Gastrocnemius medialis (tissue), 4 donors: Measurements from ENCODE around the gene LSG1. TPM values are rescaled to one million over a fixed set of nuclear protein-coding genes. Genes with fewer than 3 reads are reported as not detected.

Experiments used
- ATAC-seq, 2 donors: fragments of 150-250 bp; one replicate each; pipeline ENCODE4 v1.9.1; 2016
- DNase-seq, 2 donors: peaks; one replicate each; pipeline ENCODE4 v3.0.0-alpha.2; 2019
- H3K27ac ChIP-seq, 4 donors: fragments of 200-600 bp; sonication (generic); 1 replicate in 1 of 4; 2 replicates in 3 of 4; pipeline ENCODE4 v1.5.1; 2016 to 2018; ENCODE audit warnings: mild to moderate bottlenecking in 2 of 4, moderate library complexity in 1 of 4
- H3K27me3 ChIP-seq, 3 donors: fragments of 200-600 bp; sonication (generic) in 2 of 3; 1 replicate in 1 of 3; 2 replicates in 2 of 3; pipeline versions ENCODE4 v1.5.1 to v1.6.0; 2016 to 2019; ENCODE audit warnings: mild to moderate bottlenecking in 1 of 3, moderate library complexity in 1 of 3
- H3K36me3 ChIP-seq, 2 donors: fragments of 200-600 bp; sonication (generic) in 1 of 2; one replicate each; pipeline ENCODE4 v1.5.1; 2017 to 2018
- H3K4me1 ChIP-seq, 2 donors: fragments of 200-600 bp; sonication (generic) in 1 of 2; one replicate each; pipeline ENCODE4 v1.5.1; 2016 to 2017; ENCODE audit warnings: mild to moderate bottlenecking in 2 of 2
- H3K4me3 ChIP-seq, 4 donors: fragments of 200-600 bp; sonication (generic) in 3 of 4; 1 replicate in 1 of 4; 2 replicates in 3 of 4; pipeline ENCODE4 v1.5.1; 2016 to 2019; ENCODE audit warnings: mild to moderate bottlenecking in 2 of 4
- H3K9me3 ChIP-seq, 3 donors: fragments of 200-600 bp; sonication (generic) in 2 of 3; 1 replicate in 1 of 3; 2 replicates in 2 of 3; pipeline ENCODE4 v1.5.1; 2016 to 2019
- POLR2A ChIP-seq, 2 donors: fragments of 450-650 bp; IDR thresholded peaks; one replicate each; pipeline ENCODE4 v1.6.1; 2017; ENCODE audit warnings: antibody characterized with exemption in 2 of 2, mild to moderate bottlenecking in 2 of 2, moderate library complexity in 2 of 2
- in situ Hi-C, 4 donors: fragments of 200-750 bp; cut with MboI; loops; one replicate each; pipeline versions ENCODE4 v1.15.0 to v1.8.0; 2017; ENCODE audit warnings: low sequenced_read_pairs in 4 of 4
- intact Hi-C: fragments of 100-400 bp; cut with DNase I; formaldehyde crosslinking; loops from one replicate; pipeline ENCODE4 v1.15.1; 2023; ENCODE audit warnings: low total_unique reads
- total RNA-seq, 4 donors: library from RNA; depleted of rRNA; stranded (reverse); fragments of >200 nt; gene quantifications; one replicate each; pipeline versions ENCODE4 v1.1.0 to v1.2.3, GENCODE V29; 2016
- TF ChIP-seq, protein P1 (sequence below), 5 experiments: fragments of 450-650 bp in 3 of 5; fragments of 200-600 bp in 2 of 5; sonication (generic) in 2 of 5; IDR thresholded peaks in 4 of 5; conservative IDR thresholded peaks in 1 of 5; 1 replicate in 4 of 5; 2 replicates in 1 of 5; pipeline ENCODE4 v1.5.1; 2016 to 2019; ENCODE audit warnings: antibody characterized with exemption in 5 of 5, mild to moderate bottlenecking in 3 of 5, moderate library complexity in 3 of 5

The LSG1 gene
- total RNA-seq, 4 donors from 2014 or later = 23.2 to 38.4 (median 28.0) TPM

- H3K4me3 ChIP-seq = no peak overlapping the region
- in situ Hi-C loops (loop anchor here in 2 of 4 donors (5.0 to 25.0 kb wide), 2 partner anchors 111 to 256 kb away; no protein-coding TSS in a partner anchor), intact Hi-C loops (loop anchor here (2.0 kb wide), 1 partner anchor 260 kb away; no protein-coding TSS in a partner anchor)
- no peaks in the 10 kb centered on the region for H3K36me3 ChIP-seq
- peak; percentile 82 to 87 for ATAC-seq
- no peaks in the 10 kb centered on the region for H3K27me3 ChIP-seq
- H3K27ac ChIP-seq = peak overlapping the region in 1 of 4 donors; percentile 27
- TF ChIP-seq POLR2A (IDR thresholded peaks at IDR 0.05) = no peak
- TF ChIP-seq, protein P1, sequence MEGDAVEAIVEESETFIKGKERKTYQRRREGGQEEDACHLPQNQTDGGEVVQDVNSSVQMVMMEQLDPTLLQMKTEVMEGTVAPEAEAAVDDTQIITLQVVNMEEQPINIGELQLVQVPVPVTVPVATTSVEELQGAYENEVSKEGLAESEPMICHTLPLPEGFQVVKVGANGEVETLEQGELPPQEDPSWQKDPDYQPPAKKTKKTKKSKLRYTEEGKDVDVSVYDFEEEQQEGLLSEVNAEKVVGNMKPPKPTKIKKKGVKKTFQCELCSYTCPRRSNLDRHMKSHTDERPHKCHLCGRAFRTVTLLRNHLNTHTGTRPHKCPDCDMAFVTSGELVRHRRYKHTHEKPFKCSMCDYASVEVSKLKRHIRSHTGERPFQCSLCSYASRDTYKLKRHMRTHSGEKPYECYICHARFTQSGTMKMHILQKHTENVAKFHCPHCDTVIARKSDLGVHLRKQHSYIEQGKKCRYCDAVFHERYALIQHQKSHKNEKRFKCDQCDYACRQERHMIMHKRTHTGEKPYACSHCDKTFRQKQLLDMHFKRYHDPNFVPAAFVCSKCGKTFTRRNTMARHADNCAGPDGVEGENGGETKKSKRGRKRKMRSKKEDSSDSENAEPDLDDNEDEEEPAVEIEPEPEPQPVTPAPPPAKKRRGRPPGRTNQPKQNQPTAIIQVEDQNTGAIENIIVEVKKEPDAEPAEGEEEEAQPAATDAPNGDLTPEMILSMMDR (IDR thresholded peaks at IDR 0.05 in 4 of 5, conservative IDR thresholded peaks at IDR 0.05 in 1 of 5) = no peak
- H3K4me1 ChIP-seq = peaks cover 0 to 3% of the 10 kb centered on the region in 2 donors
- no peaks in the 10 kb centered on the region for H3K9me3 ChIP-seq
- peak; percentile 34 to 39 for DNase-seq
Observed at GRCh38 chr3:194592798-194593752, 78.9 kb downstream of the LSG1 start.

Other genes with a start within 250 kb of the LSG1 start
- 10 to 100 TPM; 31.8 to 90.2 (median 57.3) TPM for gene ATP13A3, start 185.2 kb downstream of the LSG1 start, total RNA-seq
- 1 to 10 TPM; 3.0 to 5.4 (median 3.1) TPM for gene TMEM44, start 38.8 kb downstream of the LSG1 start, total RNA-seq
- gene FAM43A, start 13.7 kb upstream of the LSG1 start, total RNA-seq = 1 to 10 TPM; 2.7 to 4.8 (median 4.3) TPM